ENCODE results near the gene SLC20A1. TPM values are rescaled to one million over a fixed set of nuclear protein-coding genes. Genes with fewer than 3 reads are reported as not detected.

SLC20A1 gene
- total RNA-seq, 4 donors from 2014 or later, result 6.9 to 85.7 (median 9.2) TPM

DNA sequence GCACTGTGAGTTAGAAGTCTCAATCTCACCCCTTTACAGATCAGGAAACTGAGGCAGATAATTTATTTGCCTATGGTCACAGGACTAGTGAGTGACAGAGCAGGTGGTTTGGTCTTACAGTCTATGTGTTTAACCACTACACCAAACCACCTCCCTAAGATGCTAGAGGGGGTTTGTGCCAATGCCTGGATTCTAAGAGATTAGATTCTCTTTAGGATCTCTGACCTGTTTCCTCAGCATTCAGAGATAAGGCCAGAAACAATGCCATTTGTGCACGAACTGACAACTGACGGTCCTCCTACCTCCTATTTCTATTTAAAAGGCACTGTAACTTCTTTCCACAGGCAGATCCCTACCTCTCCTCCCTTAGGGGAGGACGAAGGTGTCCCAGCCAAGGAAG is 2.3 kb upstream of the SLC20A1 start:
- no peaks in the 10 kb centered on the region for H3K9me3 ChIP-seq
- peak overlapping the region; percentile 95 to 99 (median 96) for H3K27ac ChIP-seq
- DNase-seq (no peak), ATAC-seq (no peak)
- in situ Hi-C loops (cut with MboI; ENCODE audit: low sequenced_read_pairs in 4 of 4), result no loop called here
- H3K27me3 ChIP-seq, result no peaks in the 10 kb centered on the region
- H3K4me1 ChIP-seq, result peaks cover 17 to 26% of the 10 kb centered on the region in 2 donors
- no peak for TF ChIP-seq POLR2A (IDR thresholded peaks at IDR 0.05)
- TF ChIP-seq, protein P1, sequence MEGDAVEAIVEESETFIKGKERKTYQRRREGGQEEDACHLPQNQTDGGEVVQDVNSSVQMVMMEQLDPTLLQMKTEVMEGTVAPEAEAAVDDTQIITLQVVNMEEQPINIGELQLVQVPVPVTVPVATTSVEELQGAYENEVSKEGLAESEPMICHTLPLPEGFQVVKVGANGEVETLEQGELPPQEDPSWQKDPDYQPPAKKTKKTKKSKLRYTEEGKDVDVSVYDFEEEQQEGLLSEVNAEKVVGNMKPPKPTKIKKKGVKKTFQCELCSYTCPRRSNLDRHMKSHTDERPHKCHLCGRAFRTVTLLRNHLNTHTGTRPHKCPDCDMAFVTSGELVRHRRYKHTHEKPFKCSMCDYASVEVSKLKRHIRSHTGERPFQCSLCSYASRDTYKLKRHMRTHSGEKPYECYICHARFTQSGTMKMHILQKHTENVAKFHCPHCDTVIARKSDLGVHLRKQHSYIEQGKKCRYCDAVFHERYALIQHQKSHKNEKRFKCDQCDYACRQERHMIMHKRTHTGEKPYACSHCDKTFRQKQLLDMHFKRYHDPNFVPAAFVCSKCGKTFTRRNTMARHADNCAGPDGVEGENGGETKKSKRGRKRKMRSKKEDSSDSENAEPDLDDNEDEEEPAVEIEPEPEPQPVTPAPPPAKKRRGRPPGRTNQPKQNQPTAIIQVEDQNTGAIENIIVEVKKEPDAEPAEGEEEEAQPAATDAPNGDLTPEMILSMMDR (IDR thresholded peaks at IDR 0.05 in 4 of 5, conservative IDR thresholded peaks at IDR 0.05 in 1 of 5), result no peak
- no peak overlapping the region for H3K4me3 ChIP-seq
- intact Hi-C loops (cut with DNase I; ENCODE audit: low total_unique reads), result no loop called here
- peaks cover 0 to 14% of the 10 kb centered on the region in 2 donors for H3K36me3 ChIP-seq

DNA sequence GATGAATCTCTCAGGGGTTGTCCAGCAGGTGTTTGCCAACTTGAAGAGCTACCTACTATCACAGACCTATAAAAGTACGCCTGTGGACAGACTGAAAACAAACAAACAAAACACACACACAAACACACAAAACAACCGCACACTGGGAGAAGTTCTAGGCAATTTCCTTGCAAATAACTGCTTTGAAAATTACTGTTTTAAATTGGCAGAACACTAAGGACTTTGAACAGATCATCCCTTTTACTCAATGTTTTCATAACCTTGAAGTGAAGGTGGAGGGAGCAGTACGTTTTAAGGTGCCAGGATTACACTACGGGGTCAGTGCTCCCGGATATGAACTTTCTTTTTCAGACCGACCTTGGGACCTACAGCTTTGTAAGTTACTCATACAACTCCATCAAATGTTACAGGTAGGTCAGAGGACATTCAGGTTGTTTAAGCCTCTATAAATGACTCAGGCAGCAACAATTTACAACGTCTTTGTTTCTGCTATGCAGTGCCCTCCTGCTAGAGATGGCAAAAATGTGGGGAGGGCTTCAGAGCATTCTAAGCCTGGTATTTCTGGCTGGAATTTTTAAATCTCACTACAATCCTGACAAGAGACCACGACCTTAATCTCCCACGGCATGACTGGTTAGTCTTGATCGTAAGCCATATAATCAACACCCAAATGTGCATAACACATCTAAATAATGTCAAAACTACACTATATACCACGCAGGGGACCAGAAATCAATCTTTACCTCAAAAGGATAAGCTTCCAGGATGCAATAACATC is 1.4 kb upstream of the SLC20A1 start:
- peaks cover 0 to 20% of the 10 kb centered on the region in 2 donors for H3K36me3 ChIP-seq
- H3K4me1 ChIP-seq, result peaks cover 22 to 26% of the 10 kb centered on the region in 2 donors
- in situ Hi-C loops (cut with MboI; ENCODE audit: low sequenced_read_pairs in 4 of 4), result no loop called here
- ATAC-seq, result no peak
- TF ChIP-seq POLR2A (IDR thresholded peaks at IDR 0.05), result no peak
- TF ChIP-seq, protein P1 (IDR thresholded peaks at IDR 0.05 in 4 of 5, conservative IDR thresholded peaks at IDR 0.05 in 1 of 5), result no peak
- no peaks in the 10 kb centered on the region for H3K27me3 ChIP-seq
- no peak for DNase-seq
- intact Hi-C loops (cut with DNase I; ENCODE audit: low total_unique reads), result loop anchor here (2.0 kb wide), 2 partner anchors 60 to 386 kb away; partner anchors contain the start of gene CHCHD5
- peak overlapping the region; percentile 76 to 91 (median 81) for H3K4me3 ChIP-seq
- no peaks in the 10 kb centered on the region for H3K9me3 ChIP-seq
- H3K27ac ChIP-seq, result peak overlapping the region; percentile 95 to 99 (median 96)

DNA sequence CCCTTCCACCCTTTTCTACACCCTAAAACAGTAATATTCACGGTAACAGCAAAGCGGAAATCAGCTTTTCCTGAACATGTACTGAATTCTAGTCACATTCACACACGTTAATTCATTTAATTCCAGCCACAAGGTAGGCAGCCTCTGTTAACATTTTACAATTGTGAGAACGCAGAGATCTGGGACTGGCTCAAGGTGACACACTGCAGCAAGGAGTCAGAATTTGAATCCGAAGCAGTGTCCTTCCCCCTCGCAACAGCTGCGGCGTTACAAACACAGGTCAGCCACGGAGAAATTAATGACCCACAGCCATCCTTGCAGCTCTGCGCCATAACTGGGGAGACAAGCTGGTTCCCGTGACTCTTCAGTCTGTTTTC is 818 bp upstream of the SLC20A1 start:
- ATAC-seq, result no peak
- Histone ChIP-seq H3K4me3 (peak overlapping the region; percentile 76 to 91 (median 81)), H3K27ac (peak overlapping the region; percentile 95 to 99 (median 96)), H3K4me1 (peaks cover 22 to 26% of the 10 kb centered on the region in 2 donors), H3K36me3 (peaks cover 0 to 20% of the 10 kb centered on the region in 2 donors), H3K27me3 (no peaks in the 10 kb centered on the region), H3K9me3 (no peaks in the 10 kb centered on the region)
- intact Hi-C loops (cut with DNase I; ENCODE audit: low total_unique reads), result loop anchor here (1.0 to 5.0 kb wide), 5 partner anchors 37 to 386 kb away; partner anchors contain the start of genes CHCHD5 and POLR1B
- TF ChIP-seq POLR2A (IDR thresholded peaks at IDR 0.05), result no peak
- TF ChIP-seq, protein P1 (IDR thresholded peaks at IDR 0.05 in 4 of 5, conservative IDR thresholded peaks at IDR 0.05 in 1 of 5), result no peak
- no peak for DNase-seq
- in situ Hi-C loops (cut with MboI; ENCODE audit: low sequenced_read_pairs in 4 of 4), result no loop called here

DNA sequence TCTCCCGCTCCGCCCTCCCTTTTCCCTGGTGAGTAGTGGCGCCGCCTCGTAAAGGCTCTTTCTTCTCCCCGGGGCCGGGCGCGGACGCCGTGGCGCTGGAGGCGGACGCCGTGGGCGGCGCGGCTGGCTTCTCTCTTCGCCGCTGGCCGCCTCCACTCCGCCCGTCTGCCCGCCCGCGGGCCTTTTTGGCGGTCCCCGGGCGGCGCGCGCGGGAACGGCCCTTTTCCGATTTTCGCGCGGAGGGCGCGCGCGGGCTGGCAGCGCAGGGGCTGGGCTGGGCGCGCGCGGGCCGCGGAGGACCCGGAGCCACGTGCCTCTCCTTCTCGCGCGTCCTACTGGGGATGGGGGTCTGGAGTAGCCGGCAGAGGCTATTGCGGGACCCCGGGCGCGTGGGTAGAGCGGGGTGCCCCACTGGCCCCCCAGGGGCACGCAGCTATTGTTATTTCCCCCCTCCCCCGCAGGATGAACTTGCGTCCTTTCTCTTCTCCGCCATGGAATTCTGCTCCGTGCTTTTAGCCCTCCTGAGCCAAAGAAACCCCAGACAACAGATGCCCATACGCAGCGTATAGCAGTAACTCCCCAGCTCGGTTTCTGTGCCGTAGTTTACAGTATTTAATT is 472 bp downstream of the SLC20A1 start:
- Histone ChIP-seq H3K27me3 (no peaks in the 10 kb centered on the region), H3K27ac (peak overlapping the region; percentile 95 to 99 (median 96)), H3K4me1 (peaks cover 22 to 26% of the 10 kb centered on the region in 2 donors), H3K4me3 (peak overlapping the region; percentile 76 to 91 (median 81)), H3K36me3 (peaks cover 0 to 28% of the 10 kb centered on the region in 2 donors), H3K9me3 (no peaks in the 10 kb centered on the region)
- peak in 1 of 2 donors; percentile 28 for DNase-seq
- intact Hi-C loops (cut with DNase I; ENCODE audit: low total_unique reads), result loop anchor here (5.0 kb wide), 2 partner anchors 36 to 104 kb away; partner anchors contain the start of gene POLR1B
- peak; percentile 39 to 40 for ATAC-seq
- no peak for TF ChIP-seq POLR2A (IDR thresholded peaks at IDR 0.05)
- TF ChIP-seq, protein P1 (IDR thresholded peaks at IDR 0.05 in 4 of 5, conservative IDR thresholded peaks at IDR 0.05 in 1 of 5), result peak in 1 of 5 experiments; percentile 12
- in situ Hi-C loops (cut with MboI; ENCODE audit: low sequenced_read_pairs in 4 of 4), result no loop called here

Measured in gastrocnemius medialis (tissue), 4 donors.